Ishikawa (cell line): ENCODE results near the gene DCAF10.

Source experiments
- CEBPB ChIP-seq: IDR thresholded peaks from 2 replicates; pipeline ENCODE4 v1.6.1; 2012
- CREB1 ChIP-seq: IDR thresholded peaks from 2 replicates; pipeline ENCODE4 v1.6.1; 2012; ENCODE audit warnings: low read depth
- EGR1 ChIP-seq: IDR thresholded peaks from 2 replicates; pipeline ENCODE4 v1.6.1; 2012
- EP300 ChIP-seq: IDR thresholded peaks from 2 replicates; pipeline ENCODE4 v1.6.1; 2012; ENCODE audit warnings: borderline replicate concordance
- FOXM1 ChIP-seq: IDR thresholded peaks from 2 replicates; pipeline ENCODE4 v1.6.1; 2012; ENCODE audit warnings: low read depth, borderline replicate concordance
- NFIC ChIP-seq: IDR thresholded peaks from 2 replicates; pipeline ENCODE4 v1.6.1; 2012
- RAD21 ChIP-seq: IDR thresholded peaks from 2 replicates; pipeline ENCODE4 v1.6.1; 2012; ENCODE audit warnings: low read depth
- REST ChIP-seq: IDR thresholded peaks from 2 replicates; pipeline ENCODE4 v1.6.1; 2012; ENCODE audit warnings: low read depth, mild to moderate bottlenecking
- TAF1 ChIP-seq: IDR thresholded peaks from 2 replicates; pipeline ENCODE4 v1.6.1; 2012; ENCODE audit warnings: low read depth, mild to moderate bottlenecking
- TCF12 ChIP-seq: IDR thresholded peaks from 2 replicates; pipeline ENCODE4 v1.6.1; 2012; ENCODE audit warnings: low read depth
- TEAD4 ChIP-seq: IDR thresholded peaks from 2 replicates; pipeline ENCODE4 v1.6.1; 2012
- YY1 ChIP-seq: IDR thresholded peaks from 2 replicates; pipeline ENCODE4 v1.6.1; 2012; ENCODE audit warnings: low read depth
- ZBTB7A ChIP-seq: IDR thresholded peaks from 2 replicates; pipeline ENCODE4 v1.6.1; 2012; ENCODE audit warnings: low read depth
- TF ChIP-seq, protein P1 (sequence below): IDR thresholded peaks from 2 replicates; pipeline ENCODE4 v1.6.1; 2012
- TF ChIP-seq, protein P2 (sequence below): IDR thresholded peaks from 2 replicates; pipeline ENCODE4 v1.6.1; 2012

The DCAF10 gene

DNA sequence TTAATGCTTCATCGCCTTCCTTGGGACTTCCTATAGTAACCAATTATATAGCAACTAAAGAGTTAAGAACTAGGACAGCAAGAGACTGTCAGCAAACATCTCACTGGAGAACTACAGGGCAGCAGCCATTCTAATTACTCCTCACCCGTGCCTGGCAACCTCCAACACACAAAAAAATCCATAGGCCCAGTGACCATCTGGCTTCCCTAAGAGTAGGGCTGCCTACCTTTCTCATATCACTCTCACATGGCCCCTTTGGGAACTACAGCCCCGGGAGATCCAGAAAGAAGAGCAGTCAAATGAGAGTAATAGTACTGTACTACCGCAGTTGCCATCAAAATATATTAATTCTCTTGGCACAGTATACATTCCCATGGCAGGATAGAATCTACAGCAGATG, 5.7 kb downstream of the DCAF10 start:
- TF ChIP-seq, protein P1, sequence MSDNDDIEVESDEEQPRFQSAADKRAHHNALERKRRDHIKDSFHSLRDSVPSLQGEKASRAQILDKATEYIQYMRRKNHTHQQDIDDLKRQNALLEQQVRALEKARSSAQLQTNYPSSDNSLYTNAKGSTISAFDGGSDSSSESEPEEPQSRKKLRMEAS, result no peak

DNA sequence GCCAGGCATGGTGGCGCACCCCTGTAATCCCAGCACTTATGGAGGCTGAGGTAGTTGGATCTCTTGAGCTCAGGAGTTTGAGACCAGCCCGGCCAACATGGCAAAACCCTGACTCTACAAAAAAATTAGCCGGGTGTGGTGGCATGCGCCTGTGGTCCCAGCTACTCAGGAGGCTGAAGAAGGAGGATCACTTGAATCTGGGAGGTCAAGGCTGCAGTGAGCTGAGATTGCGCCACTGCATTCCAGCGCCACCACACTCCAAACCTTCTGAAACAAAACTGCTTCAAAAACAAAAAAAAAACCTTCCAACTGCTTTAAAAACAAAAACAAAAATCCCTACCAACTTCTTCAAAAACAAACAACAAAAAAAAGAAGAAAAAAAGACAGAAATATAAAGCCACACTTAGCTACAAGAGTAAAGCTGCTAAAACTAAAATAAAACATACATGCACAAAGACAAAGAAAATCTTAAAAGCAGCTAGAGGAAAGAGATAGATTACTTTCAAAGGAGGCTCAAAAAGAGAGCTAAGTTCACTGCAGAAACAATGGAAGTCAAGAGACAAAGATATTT, 11.4 kb downstream of the DCAF10 start:
- TF ChIP-seq YY1, result no peak
- TF ChIP-seq, protein P2, sequence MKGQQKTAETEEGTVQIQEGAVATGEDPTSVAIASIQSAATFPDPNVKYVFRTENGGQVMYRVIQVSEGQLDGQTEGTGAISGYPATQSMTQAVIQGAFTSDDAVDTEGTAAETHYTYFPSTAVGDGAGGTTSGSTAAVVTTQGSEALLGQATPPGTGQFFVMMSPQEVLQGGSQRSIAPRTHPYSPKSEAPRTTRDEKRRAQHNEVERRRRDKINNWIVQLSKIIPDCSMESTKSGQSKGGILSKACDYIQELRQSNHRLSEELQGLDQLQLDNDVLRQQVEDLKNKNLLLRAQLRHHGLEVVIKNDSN, result no peak
- TF ChIP-seq FOXM1, result no peak
- TF ChIP-seq, protein P1, result no peak
- no peak for TF ChIP-seq TAF1
- TF ChIP-seq TEAD4, result no peak
- no peak for TF ChIP-seq TCF12
- no peak for TF ChIP-seq EGR1
- TF ChIP-seq NFIC, result no peak
- TF ChIP-seq CREB1, result no peak
- no peak for TF ChIP-seq ZBTB7A

- TF ChIP-seq, protein P1, result no peak
- no peak for TF ChIP-seq TAF1
- no peak for TF ChIP-seq CREB1
- no peak for TF ChIP-seq TCF12
- no peak for TF ChIP-seq YY1
- no peak for TF ChIP-seq EGR1
These were observed 12.3 kb downstream of the DCAF10 start for GRCh38 chr9:37812773-37813379.

GRCh38 chr9:37818849-37819248, 18.3 kb downstream of the DCAF10 start:
- TF ChIP-seq RAD21 (no peak), CEBPB (no peak), TCF12 (no peak), EP300 (no peak), NFIC (no peak), FOXM1 (no peak), EGR1 (no peak), TAF1 (no peak), CREB1 (no peak), REST (no peak)
- TF ChIP-seq, protein P1, result no peak

DNA sequence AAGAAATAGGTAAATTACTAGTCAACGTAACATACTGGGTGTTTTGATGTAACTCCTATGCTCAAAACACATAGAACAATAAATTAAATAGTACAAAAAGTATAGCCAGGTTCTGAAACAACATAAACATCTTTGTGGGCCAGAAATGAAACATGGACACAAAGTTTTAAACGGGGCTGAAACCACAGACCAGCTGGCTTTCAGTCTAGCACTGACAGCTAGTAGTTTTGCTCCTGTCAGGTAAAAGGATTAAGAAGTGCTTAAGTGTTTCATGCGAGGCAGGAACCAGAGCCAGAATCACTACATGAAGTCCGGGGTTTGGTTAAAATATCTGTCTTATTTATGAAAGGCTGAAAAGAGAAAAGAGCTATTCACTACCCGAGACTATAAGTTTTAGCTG, 19.5 kb downstream of the DCAF10 start:
- TF ChIP-seq CREB1 (no peak), YY1 (no peak), TEAD4 (no peak), RAD21 (no peak), FOXM1 (no peak), REST (no peak), CEBPB (no peak), TCF12 (no peak), TAF1 (no peak), EGR1 (no peak), ZBTB7A (no peak), NFIC (no peak), EP300 (no peak)
- TF ChIP-seq, protein P1, result no peak
- TF ChIP-seq, protein P2, result no peak
